ENCODE data around the gene ZNF445. TPM values are rescaled to one million over a fixed set of nuclear protein-coding genes. Genes with fewer than 3 reads are reported as not detected.
"Not testable (repeated sequence)": the region's sequence is repeated elsewhere in the genome, so short reads cannot be mapped to it uniquely, and the experiment has no call there.

The ZNF445 gene
- total RNA-seq, 1 donor: 9.5 TPM

DNA sequence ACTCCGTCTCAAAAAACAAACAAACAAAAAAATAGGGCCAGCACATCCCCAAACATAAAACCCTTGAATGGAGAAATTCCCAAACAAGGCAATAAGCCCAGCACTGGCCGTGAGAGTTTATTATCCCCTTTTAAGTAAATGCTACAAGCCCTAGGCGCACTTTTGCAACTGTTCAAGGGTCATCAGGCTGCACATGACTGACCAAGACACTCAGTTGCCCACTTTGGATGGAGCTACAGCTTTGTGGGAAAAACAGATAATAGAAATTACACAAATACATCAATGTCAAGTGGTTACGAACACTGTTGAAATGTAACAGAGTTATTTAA is 33.7 kb upstream of the ZNF445 start:
- no peak for DNase-seq (ENCODE audit: low read depth)
- TF ChIP-seq, protein P1, sequence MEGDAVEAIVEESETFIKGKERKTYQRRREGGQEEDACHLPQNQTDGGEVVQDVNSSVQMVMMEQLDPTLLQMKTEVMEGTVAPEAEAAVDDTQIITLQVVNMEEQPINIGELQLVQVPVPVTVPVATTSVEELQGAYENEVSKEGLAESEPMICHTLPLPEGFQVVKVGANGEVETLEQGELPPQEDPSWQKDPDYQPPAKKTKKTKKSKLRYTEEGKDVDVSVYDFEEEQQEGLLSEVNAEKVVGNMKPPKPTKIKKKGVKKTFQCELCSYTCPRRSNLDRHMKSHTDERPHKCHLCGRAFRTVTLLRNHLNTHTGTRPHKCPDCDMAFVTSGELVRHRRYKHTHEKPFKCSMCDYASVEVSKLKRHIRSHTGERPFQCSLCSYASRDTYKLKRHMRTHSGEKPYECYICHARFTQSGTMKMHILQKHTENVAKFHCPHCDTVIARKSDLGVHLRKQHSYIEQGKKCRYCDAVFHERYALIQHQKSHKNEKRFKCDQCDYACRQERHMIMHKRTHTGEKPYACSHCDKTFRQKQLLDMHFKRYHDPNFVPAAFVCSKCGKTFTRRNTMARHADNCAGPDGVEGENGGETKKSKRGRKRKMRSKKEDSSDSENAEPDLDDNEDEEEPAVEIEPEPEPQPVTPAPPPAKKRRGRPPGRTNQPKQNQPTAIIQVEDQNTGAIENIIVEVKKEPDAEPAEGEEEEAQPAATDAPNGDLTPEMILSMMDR (IDR thresholded peaks at IDR 0.05; ENCODE audit: insufficient read depth, low read depth, low read length): no peak
- peak overlapping the region; percentile 91 for H3K4me3 ChIP-seq (ENCODE audit: low read depth, low read length)

DNA sequence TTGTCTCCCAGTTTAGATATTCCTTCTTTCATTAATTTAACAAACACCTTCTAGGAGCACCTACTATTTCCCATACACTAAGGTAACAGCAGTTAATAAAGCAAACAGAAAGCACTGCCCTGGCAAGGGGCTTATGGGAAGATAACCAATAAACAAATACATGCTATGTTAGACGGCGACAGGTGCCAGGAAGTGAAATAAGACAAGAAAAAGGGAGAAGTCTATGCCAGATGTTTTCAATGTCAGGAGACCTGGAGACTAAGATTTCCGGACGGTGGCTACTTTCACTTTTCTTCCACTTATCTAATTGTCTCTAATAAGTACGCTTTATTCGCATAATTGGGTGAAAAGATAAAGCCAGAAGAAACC is 32.5 kb upstream of the ZNF445 start:
- H3K4me3 ChIP-seq (ENCODE audit: low read depth, low read length): peak overlapping the region; percentile 91
- TF ChIP-seq, protein P1 (IDR thresholded peaks at IDR 0.05; ENCODE audit: insufficient read depth, low read depth, low read length): no peak
- peak; percentile 42 for DNase-seq (ENCODE audit: low read depth)

DNA sequence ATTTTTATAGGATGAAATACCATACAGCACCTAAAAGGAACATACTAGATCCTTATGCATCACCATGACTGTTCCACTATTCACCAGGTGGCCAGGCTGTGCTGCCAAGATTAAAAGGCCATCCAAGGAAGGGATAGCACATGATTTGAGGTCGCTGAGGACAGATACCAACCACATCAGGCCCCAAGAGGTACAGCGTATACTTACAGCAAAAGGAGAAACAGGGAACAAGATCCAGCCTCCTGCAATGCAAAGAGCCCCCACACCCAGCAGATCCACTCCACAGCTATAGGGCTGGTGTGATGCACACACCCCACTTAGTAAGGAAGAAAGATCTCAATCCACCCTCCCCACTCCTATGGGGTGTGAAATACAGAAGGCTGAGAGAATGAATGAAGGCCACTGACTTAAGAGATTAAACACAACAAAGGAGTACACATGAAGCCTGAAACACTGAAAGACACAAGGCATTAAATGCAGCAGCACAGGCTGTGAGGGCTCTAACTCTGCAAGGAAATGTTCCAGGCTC is 32.0 kb upstream of the ZNF445 start:
- H3K4me3 ChIP-seq (ENCODE audit: low read depth, low read length): peak overlapping the region; percentile 91
- DNase-seq (ENCODE audit: low read depth): no peak

DNA sequence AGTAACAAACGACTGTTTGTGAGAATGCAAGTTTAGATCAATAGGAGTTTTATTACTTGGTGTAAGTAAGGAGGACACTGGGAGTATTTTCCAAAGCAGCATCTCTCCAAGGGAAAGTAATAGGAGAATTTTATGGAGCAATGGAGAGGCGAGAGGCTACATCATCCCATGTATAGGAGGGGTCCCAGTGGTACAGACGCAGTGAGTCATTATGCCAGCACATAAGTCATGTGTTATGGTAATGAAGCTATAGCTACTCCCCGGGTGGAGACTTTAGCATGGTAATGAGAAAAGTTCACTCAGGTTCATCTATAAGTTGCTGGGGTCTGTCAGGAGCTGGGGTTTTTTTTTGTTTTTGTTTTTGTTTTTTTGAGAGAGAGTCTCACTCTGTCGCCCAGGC is 29.5 kb upstream of the ZNF445 start:
- TF ChIP-seq, protein P1 (IDR thresholded peaks at IDR 0.05; ENCODE audit: insufficient read depth, low read depth, low read length): no peak
- DNase-seq (ENCODE audit: low read depth): no peak

More for the DNA sequence above, 32.0 kb upstream of the ZNF445 start:
- TF ChIP-seq, protein P1 (IDR thresholded peaks at IDR 0.05; ENCODE audit: insufficient read depth, low read depth, low read length): no peak

DNA sequence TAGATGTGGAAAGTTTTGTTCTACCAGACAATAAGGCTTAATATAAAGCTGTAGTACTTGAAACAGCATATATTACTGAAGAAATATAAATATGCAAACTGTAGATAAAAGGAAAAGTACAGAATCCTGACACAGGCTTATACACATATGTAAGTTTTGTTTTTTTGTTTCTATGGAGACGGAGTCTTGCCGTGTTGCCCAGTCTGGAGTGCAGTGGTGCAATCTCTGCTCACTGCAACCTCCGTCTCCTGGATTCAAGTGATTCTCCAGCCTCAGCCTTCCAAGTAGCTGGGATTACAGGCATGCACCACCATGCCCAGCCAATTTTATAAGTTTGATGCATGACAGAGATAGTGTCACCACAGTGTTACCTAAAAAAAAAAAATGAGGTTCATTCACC is 29.1 kb upstream of the ZNF445 start:
- TF ChIP-seq, protein P1 (IDR thresholded peaks at IDR 0.05; ENCODE audit: insufficient read depth, low read depth, low read length): no peak
- no peak for DNase-seq (ENCODE audit: low read depth)
- H3K4me3 ChIP-seq (ENCODE audit: low read depth, low read length): no peak overlapping the region

More for the DNA sequence above, 29.5 kb upstream of the ZNF445 start:
- H3K4me3 ChIP-seq (ENCODE audit: low read depth, low read length): no peak overlapping the region

DNA sequence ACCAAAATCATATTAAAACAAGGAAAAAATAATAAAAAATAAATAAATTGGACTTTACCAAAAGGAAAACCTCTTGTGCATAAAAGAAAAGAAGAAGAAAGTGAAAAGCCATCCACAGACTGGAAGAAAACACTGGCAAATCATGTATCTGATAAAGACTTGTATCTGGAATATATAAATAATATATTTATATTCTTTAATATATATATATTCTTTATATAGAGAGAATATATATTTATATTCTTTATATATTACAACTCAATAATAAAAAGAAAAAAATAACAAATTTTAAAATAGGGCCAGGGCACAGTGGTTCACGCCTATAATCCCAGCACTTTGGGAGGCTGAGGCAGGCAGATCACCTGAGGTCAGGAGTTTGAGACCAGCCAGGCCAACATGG is 27.1 kb upstream of the ZNF445 start:
- DNase-seq (ENCODE audit: low read depth): no peak
- TF ChIP-seq, protein P1 (IDR thresholded peaks at IDR 0.05; ENCODE audit: insufficient read depth, low read depth, low read length): no peak
- H3K4me3 ChIP-seq (ENCODE audit: low read depth, low read length): no peak overlapping the region

DNA sequence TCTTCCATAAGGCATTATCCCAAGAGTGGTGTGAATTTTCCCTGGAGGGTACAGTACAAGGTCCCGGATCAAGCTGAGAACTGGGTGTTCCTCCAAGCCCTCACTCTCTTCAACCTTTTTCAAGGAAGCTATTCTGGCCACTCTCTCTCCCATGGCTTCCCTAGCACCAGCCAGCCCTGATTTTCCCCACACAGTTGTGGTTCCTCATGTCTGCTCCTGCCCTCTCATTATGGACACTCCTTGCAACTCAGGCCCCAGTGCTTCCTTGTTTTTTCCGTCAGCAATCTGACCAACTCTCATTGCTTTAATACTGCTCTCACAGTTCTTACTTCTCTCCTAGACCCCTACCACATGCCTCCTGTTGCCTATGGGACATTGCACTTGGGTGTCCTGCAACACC is 25.7 kb upstream of the ZNF445 start:
- not testable (repeated sequence) for H3K4me3 ChIP-seq (ENCODE audit: low read depth, low read length); DNase-seq (ENCODE audit: low read depth)
